Liver (tissue), 3 donors: ENCODE results near the gene SKAP2.

ENCODE experiments used
- CTCF ChIP-seq: fragments of 150-350 bp; IDR thresholded peaks from 2 replicates; pipeline ENCODE4 v1.5.1; 2017; ENCODE audit warnings: improper control_type of control experiment, low read depth, low read length; ENCODE audit not compliant: missing input control
- EGR1 ChIP-seq, 2 donors: IDR thresholded peaks; 2 replicates each; pipeline ENCODE4 v1.6.1; 2016 to 2018; ENCODE audit warnings: antibody characterized with exemption in 2 of 2, low read depth in 2 of 2
- GABPA ChIP-seq, 2 donors: IDR thresholded peaks in 1 of 2; conservative IDR thresholded peaks in 1 of 2; 2 replicates each; pipeline ENCODE4 v1.6.1; 2016; ENCODE audit warnings: antibody characterized with exemption in 2 of 2, mild to moderate bottlenecking in 1 of 2, moderate library complexity in 1 of 2
- MAX ChIP-seq: IDR thresholded peaks from 2 replicates; pipeline ENCODE4 v1.6.1; 2016; ENCODE audit warnings: antibody characterized with exemption
- RAD21 ChIP-seq, 2 donors: IDR thresholded peaks; 2 replicates each; pipeline ENCODE4 v1.6.1; 2016; ENCODE audit warnings: antibody characterized with exemption in 2 of 2, mild to moderate bottlenecking in 2 of 2
- REST ChIP-seq: IDR thresholded peaks from 2 replicates; pipeline ENCODE4 v1.6.1; 2016; ENCODE audit warnings: antibody characterized with exemption, mild to moderate bottlenecking
- TAF1 ChIP-seq: conservative IDR thresholded peaks from 2 replicates; pipeline ENCODE4 v1.6.1; 2016; ENCODE audit warnings: antibody characterized with exemption, mild to moderate bottlenecking
- YY1 ChIP-seq: IDR thresholded peaks from 2 replicates; pipeline ENCODE4 v1.6.1; 2016; ENCODE audit warnings: antibody characterized with exemption, mild to moderate bottlenecking
- ZBTB33 ChIP-seq: IDR thresholded peaks from 2 replicates; pipeline ENCODE4 v1.6.1; 2016; ENCODE audit warnings: antibody characterized with exemption
- donor health status: healthy.
- donor health status: healthy.

- TF ChIP-seq CTCF, result no peak
- TF ChIP-seq GABPA (IDR thresholded peaks at IDR 0.05 in 1 of 2, conservative IDR thresholded peaks at IDR 0.05 in 1 of 2), result no peak
- no peak for TF ChIP-seq MAX
- no peak for TF ChIP-seq RAD21 (IDR thresholded peaks at IDR 0.05)
- TF ChIP-seq EGR1 (IDR thresholded peaks at IDR 0.05; ENCODE audit: low read depth in 2 of 2), result no peak
- TF ChIP-seq ZBTB33, result no peak
- no peak for TF ChIP-seq YY1
- TF ChIP-seq REST, result no peak
- TF ChIP-seq TAF1, result no peak
Observed at GRCh38 chr7:26910221-26910620, 45.8 kb upstream of the SKAP2 start.
